Ishikawa (cell line): ENCODE data around the gene ZNF138.

ENCODE experiments used
- EP300 ChIP-seq: IDR thresholded peaks from 2 replicates; pipeline ENCODE4 v1.6.1; 2012; ENCODE audit warnings: borderline replicate concordance
- FOXM1 ChIP-seq: IDR thresholded peaks from 2 replicates; pipeline ENCODE4 v1.6.1; 2012; ENCODE audit warnings: low read depth, borderline replicate concordance
- RAD21 ChIP-seq: IDR thresholded peaks from 2 replicates; pipeline ENCODE4 v1.6.1; 2012; ENCODE audit warnings: low read depth
- TCF12 ChIP-seq: IDR thresholded peaks from 2 replicates; pipeline ENCODE4 v1.6.1; 2012; ENCODE audit warnings: low read depth
- YY1 ChIP-seq: IDR thresholded peaks from 2 replicates; pipeline ENCODE4 v1.6.1; 2012; ENCODE audit warnings: low read depth

DNA sequence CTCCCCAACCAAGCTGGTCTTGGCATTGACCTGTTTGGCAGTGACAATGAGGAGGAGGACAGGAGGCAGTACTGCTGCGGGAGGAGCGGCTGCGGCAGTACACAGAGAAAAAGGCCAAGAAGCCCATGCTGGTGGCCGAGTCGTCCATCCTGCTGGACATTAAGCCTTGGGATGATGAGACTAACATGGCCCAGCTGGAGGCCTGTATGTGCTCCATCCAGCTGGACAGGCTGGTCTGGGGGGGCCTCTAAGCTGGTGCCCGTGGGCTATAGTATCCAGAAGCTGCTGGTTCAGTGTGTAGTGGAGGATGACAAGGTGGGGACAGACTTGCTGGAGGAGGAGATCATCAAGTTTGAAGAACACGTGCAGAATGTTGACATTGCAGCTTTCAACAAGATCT is 69.7 kb downstream of the ZNF138 start:
- no peak for TF ChIP-seq FOXM1
- no peak for TF ChIP-seq TCF12
- TF ChIP-seq EP300: no peak
- no peak for TF ChIP-seq YY1
- no peak for TF ChIP-seq RAD21
